Tibial nerve (tissue), 3 donors: Measurements from ENCODE around the gene CD1B.
"Not testable (repeated sequence)": the region's sequence is repeated elsewhere in the genome, so short reads cannot be mapped to it uniquely, and the experiment has no call there.

Source experiments
- CTCF ChIP-seq, 5 experiments: fragments of 200-600 bp in 3 of 5; fragments of 450-650 bp in 2 of 5; sonication (generic) in 3 of 5; IDR thresholded peaks; one replicate each; pipeline ENCODE4 v1.5.1; 2016 to 2019; ENCODE audit warnings: antibody characterized with exemption in 5 of 5, mild to moderate bottlenecking in 3 of 5, moderate library complexity in 2 of 5
- POLR2A ChIP-seq, 2 donors: fragments of 450-650 bp; IDR thresholded peaks; one replicate each; pipeline ENCODE4 v1.6.1; 2017; ENCODE audit warnings: antibody characterized with exemption in 2 of 2, mild to moderate bottlenecking in 2 of 2, moderate library complexity in 2 of 2

DNA sequence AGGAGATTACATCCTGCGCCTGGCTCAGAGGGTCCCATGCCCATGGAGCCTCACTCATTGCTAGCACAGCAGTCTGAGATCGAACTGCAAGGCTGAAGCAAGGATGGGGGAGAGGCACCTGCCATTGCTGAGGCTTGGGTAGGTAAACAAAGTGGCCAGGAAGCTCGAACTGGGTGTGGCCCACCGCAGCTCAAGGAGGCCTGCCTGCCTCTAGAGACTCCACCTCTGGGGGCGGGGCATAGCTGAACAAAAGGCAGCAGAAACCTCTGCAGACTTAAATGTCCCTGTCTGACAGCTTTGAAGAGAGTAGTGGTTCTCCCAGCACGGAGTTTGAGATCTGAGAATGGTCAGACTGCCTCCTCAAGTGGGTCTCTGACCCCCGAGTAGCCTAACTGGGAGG is 5.1 kb upstream of the CD1B start:
- TF ChIP-seq POLR2A, CTCF (IDR thresholded peaks at IDR 0.05): not testable (repeated sequence)
